Smooth muscle cell (in vitro differentiated cells): ENCODE data around the gene ENG. TPM values are rescaled to one million over a fixed set of nuclear protein-coding genes. Genes with fewer than 3 reads are reported as not detected.

Experiments used
- DNase-seq: peaks from one replicate; lab custom pipeline; 2025; ENCODE audit not compliant: unreplicated experiment; lab: John Stamatoyannopoulos, UW
- H2AFZ ChIP-seq: fragments of 200-600 bp; sonication (generic); 2 replicates; pipeline ENCODE4 v1.6.0; 2016; ENCODE audit warnings: antibody characterized with exemption, low read depth, mild to moderate bottlenecking
- H3F3A ChIP-seq: fragments of 200-600 bp; sonication (generic); 2 replicates; pipeline ENCODE4 v1.6.0; 2017; ENCODE audit warnings: antibody characterized with exemption, low read depth
- H3K27ac ChIP-seq: fragments of 200-600 bp; sonication (generic); 2 replicates; pipeline ENCODE4 v1.5.1; 2016; ENCODE audit warnings: low read depth, mild to moderate bottlenecking
- H3K27me3 ChIP-seq: fragments of 200-600 bp; sonication (generic); 2 replicates; pipeline ENCODE4 v1.6.1; 2016; ENCODE audit warnings: low read depth, mild to moderate bottlenecking
- H3K36me3 ChIP-seq: fragments of 200-600 bp; sonication (generic); 2 replicates; pipeline ENCODE4 v1.5.1; 2016; ENCODE audit warnings: low read depth
- H3K4me1 ChIP-seq: fragments of 200-600 bp; sonication (generic); 2 replicates; pipeline ENCODE4 v1.5.1; 2016; ENCODE audit warnings: low read depth
- H3K4me2 ChIP-seq: fragments of 200-600 bp; sonication (generic); 2 replicates; pipeline ENCODE4 v1.6.0; 2016; ENCODE audit warnings: mild to moderate bottlenecking
- H3K4me3 ChIP-seq: fragments of 200-600 bp; sonication (generic); 2 replicates; pipeline ENCODE4 v1.5.1; 2016; ENCODE audit warnings: mild to moderate bottlenecking
- H3K79me2 ChIP-seq: fragments of 200-600 bp; sonication (generic); 2 replicates; pipeline ENCODE4 v1.6.0; 2016; ENCODE audit warnings: low read depth, mild to moderate bottlenecking
- H3K9ac ChIP-seq: fragments of 200-600 bp; sonication (generic); 2 replicates; pipeline ENCODE4 v1.6.0; 2016; ENCODE audit warnings: low read depth
- H3K9me3 ChIP-seq: fragments of 200-600 bp; sonication (generic); replicated peaks from 2 replicates; pipeline ENCODE4 v1.5.1; 2016; ENCODE audit warnings: low read depth
- H4K20me1 ChIP-seq: fragments of 200-600 bp; sonication (generic); 2 replicates; pipeline ENCODE4 v1.6.0; 2016; ENCODE audit warnings: low read depth
- WGBS: methylation state at CpG from one replicate; pipeline ENCODE4 v1.1.7; 2016; ENCODE audit warnings: low lambda C conversion rate; 5-methylcytosine and 5-hydroxymethylcytosine counted together
- polyA plus RNA-seq: library from polyadenylated mRNA; unstranded; fragments of >200 nt; fragmentation: Nextera tagmentation; extraction: Ambion mirVana; gene quantifications from 2 replicates; pipeline ENCODE4 v1.2.1, GENCODE V29; 2016
- total RNA-seq: library from RNA; depleted of rRNA; stranded (reverse); fragments of >200 nt; gene quantifications from 2 replicates; pipeline ENCODE4 v1.2.3, GENCODE V29; 2014
- TF ChIP-seq, protein P1 (sequence below): fragments of 200-600 bp; sonication (generic); IDR thresholded peaks from 2 replicates; pipeline ENCODE4 v1.5.1; 2017; ENCODE audit warnings: borderline replicate concordance, mild to moderate bottlenecking, antibody characterized with exemption; ENCODE audit not compliant: insufficient read depth, poor library complexity, severe bottlenecking

The ENG gene
- total and polyA plus RNA-seq, 2 experiments from 2014 or later: 12.6 to 54.1 TPM

DNA sequence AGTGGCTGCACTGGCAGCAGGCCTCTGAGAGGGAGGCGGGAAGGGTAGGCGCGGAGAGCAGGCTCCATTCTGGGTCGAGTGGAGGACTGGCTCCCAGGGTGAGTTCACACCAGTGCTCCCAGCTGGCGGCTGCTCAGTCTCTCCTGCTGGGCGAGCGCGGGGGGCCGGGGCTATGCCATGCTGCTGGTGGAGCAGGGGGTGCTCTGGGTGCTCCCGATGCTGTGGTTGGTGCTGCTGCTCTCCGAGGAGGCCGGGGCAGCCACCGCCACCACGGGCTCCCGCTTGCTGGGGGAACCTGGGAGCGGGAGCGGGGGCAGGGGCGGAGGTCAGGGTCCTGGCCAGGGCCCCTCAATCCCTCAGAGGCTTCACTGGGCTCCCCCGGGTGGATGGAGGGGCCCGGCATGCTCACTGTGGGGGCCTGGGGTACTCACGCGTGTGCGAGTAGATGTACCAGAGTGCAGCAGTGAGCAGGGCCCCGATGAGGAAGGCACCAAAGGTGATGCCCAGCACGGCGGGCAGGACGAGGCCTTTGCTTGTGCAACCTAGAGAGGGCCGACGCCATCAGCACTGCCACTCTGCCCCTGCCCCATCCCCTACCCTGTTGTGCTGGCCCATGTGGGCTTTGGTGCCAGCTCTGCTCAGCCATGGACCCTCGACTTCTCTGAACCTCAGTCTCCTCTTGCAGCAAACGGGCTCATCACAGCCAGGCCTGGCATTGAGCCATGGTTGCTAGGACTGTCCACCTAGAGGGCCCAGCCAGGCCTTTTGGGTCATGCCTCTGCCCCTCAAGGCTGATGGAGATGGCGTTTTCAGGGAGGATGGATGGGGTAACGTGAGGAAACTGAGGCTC, 38.7 kb downstream of the ENG start:
- H3K27ac ChIP-seq: no peak overlapping the region
- H3F3A ChIP-seq: no peaks in the 10 kb centered on the region
- no peaks in the 10 kb centered on the region for H3K27me3 ChIP-seq
- no peak overlapping the region for H3K4me3 ChIP-seq
- H3K79me2 ChIP-seq: no peaks in the 10 kb centered on the region
- H2AFZ ChIP-seq: no peak overlapping the region
- H3K9ac ChIP-seq: no peak overlapping the region
- H3K4me2 ChIP-seq: no peak overlapping the region
- H3K4me1 ChIP-seq: no peaks in the 10 kb centered on the region
- no peaks in the 10 kb centered on the region for H3K9me3 ChIP-seq
- DNase-seq: no peak
- H4K20me1 ChIP-seq: no peaks in the 10 kb centered on the region
- 97% methylated on average over 33 of the region's 33 CpGs for WGBS
- TF ChIP-seq, protein P1, sequence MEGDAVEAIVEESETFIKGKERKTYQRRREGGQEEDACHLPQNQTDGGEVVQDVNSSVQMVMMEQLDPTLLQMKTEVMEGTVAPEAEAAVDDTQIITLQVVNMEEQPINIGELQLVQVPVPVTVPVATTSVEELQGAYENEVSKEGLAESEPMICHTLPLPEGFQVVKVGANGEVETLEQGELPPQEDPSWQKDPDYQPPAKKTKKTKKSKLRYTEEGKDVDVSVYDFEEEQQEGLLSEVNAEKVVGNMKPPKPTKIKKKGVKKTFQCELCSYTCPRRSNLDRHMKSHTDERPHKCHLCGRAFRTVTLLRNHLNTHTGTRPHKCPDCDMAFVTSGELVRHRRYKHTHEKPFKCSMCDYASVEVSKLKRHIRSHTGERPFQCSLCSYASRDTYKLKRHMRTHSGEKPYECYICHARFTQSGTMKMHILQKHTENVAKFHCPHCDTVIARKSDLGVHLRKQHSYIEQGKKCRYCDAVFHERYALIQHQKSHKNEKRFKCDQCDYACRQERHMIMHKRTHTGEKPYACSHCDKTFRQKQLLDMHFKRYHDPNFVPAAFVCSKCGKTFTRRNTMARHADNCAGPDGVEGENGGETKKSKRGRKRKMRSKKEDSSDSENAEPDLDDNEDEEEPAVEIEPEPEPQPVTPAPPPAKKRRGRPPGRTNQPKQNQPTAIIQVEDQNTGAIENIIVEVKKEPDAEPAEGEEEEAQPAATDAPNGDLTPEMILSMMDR: no peak
- no peaks in the 10 kb centered on the region for H3K36me3 ChIP-seq

DNA sequence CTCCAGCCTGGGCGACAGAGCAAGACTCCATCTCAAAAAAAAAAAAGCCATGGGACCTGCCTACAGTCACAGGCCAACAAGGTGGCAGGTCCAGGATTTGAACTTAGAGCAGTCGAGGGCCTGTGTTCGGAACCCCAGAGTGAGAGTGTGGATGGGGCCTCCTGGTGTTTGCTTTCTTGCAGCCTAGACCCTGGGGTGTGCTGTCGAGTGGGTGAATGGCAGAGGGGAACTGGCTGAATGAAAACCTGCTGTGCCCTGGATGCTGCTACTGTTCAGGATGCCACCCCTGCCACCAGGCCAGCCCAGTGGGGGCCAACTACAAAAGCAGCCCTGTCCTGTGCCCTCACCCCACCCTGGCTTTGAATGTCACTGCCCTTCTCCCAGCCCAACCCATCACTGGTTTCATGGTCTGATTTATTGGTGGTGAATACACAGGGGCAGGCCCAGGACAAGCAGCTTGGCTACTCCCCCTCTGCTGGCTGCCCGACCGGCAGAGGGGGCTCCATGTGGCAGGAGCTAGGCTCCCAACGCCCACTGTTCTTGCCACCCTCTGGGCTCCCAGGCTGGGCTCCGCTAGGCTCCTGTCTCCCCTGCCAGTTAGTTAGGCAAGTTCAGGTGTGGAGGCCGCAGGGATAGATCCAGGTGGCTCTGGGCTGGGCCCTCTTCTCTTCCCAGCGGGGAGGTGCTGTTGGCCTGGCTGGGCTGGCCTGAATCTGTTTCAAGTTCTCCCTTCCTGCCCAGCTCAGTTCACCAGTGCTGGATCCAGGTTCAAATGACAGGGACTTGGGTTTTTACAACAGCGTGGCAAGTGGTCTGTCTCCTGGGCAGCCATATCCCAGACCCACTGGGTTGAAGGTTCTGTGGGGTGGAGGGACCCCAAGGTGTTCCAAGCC, 39.6 kb downstream of the ENG start:
- no peak for DNase-seq
- H2AFZ ChIP-seq: no peak overlapping the region
- H3K27ac ChIP-seq: no peak overlapping the region
- H3K9me3 ChIP-seq: no peaks in the 10 kb centered on the region
- no peak overlapping the region for H3K9ac ChIP-seq
- TF ChIP-seq, protein P1: no peak
- H3K27me3 ChIP-seq: no peaks in the 10 kb centered on the region
- H3K4me2 ChIP-seq: no peak overlapping the region
- H3K4me3 ChIP-seq: no peak overlapping the region
- H4K20me1 ChIP-seq: no peaks in the 10 kb centered on the region
- 94% methylated on average over 11 of the region's 11 CpGs for WGBS
- no peaks in the 10 kb centered on the region for H3K36me3 ChIP-seq
- no peaks in the 10 kb centered on the region for H3K79me2 ChIP-seq
- no peaks in the 10 kb centered on the region for H3F3A ChIP-seq
- no peaks in the 10 kb centered on the region for H3K4me1 ChIP-seq

DNA sequence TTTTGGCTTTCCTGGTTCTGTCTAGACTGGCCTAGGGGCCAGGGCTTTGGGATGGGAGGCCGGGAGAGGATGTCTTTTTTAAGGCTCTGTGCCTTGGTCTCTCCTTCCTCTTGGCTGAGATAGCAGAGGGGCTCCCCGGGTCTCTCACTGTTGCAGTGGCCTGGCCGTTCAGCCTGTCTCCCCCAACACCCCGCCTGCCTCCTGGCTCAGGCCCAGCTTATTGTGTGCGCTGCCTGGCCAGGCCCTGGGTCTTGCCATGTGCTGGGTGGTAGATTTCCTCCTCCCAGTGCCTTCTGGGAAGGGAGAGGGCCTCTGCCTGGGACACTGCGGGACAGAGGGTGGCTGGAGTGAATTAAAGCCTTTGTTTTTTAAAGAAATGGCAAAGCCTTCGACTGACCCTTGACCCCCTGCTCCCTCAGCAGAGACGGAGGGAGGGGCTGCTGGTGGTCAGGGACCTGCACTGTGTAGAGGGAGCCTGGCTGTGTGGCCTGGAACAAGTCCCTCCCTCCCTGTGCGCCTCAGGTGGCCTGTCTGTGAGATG, 40.7 kb downstream of the ENG start:
- no peaks in the 10 kb centered on the region for H4K20me1 ChIP-seq
- H3K4me2 ChIP-seq: no peak overlapping the region
- H3F3A ChIP-seq: no peaks in the 10 kb centered on the region
- H3K27me3 ChIP-seq: no peaks in the 10 kb centered on the region
- H3K4me1 ChIP-seq: no peaks in the 10 kb centered on the region
- no peak overlapping the region for H2AFZ ChIP-seq
- no peaks in the 10 kb centered on the region for H3K79me2 ChIP-seq
- H3K9ac ChIP-seq: no peak overlapping the region
- TF ChIP-seq, protein P1: no peak
- DNase-seq: no peak
- no peaks in the 10 kb centered on the region for H3K9me3 ChIP-seq
- no peak overlapping the region for H3K27ac ChIP-seq
- H3K4me3 ChIP-seq: no peak overlapping the region
- no peaks in the 10 kb centered on the region for H3K36me3 ChIP-seq
- 98% methylated on average over 9 of the region's 9 CpGs for WGBS
